Erythroblast (primary cell): Measurements from ENCODE around the gene GSK3A.

Experiments
- GATA1 ChIP-seq: IDR thresholded peaks from 2 replicates; pipeline ENCODE4 v1.6.1; 2011; ENCODE audit warnings: low read depth, mild to moderate bottlenecking, control low read depth, low read length, moderate library complexity
- POLR2A ChIP-seq: IDR thresholded peaks from 2 replicates; pipeline ENCODE4 v1.6.1; 2011; ENCODE audit warnings: mild to moderate bottlenecking, low read length

- TF ChIP-seq POLR2A (no peak), GATA1 (no peak)
Observed at GRCh38 chr19:42234364-42234763, 8.0 kb downstream of the GSK3A start.
